H1 (cell line): ENCODE results near the gene BRD3OS. TPM values are rescaled to one million over a fixed set of nuclear protein-coding genes. Genes with fewer than 3 reads are reported as not detected.

Experiments
- CTCF ChIA-PET: fragments of 300-600 bp; sonication (Branson Sonifier 250); formaldehyde crosslinking; loops from one replicate; lab custom pipeline; 2021; ENCODE audit not compliant: partially characterized antibody; lab: Charles Lee
- POLR2A ChIA-PET: fragments of 300-600 bp; sonication (Branson Sonifier 250); formaldehyde crosslinking; loops from one replicate; lab custom pipeline; 2021; ENCODE audit warnings: inconsistent platforms; ENCODE audit not compliant: partially characterized antibody; lab: Charles Lee
- DNase-seq, 2 experiments: peaks; one replicate each; pipeline versions ENCODE4 v3.0.0 to v3.0.0-alpha.2; 2010 to 2022; ENCODE audit warnings: low spot score in 2 of 2, low read depth in 1 of 2, mixed read lengths in 1 of 2
- FAIRE-seq: peaks from 2 replicates; lab custom pipeline; 2011; peaks lifted over from hg19 to GRCh38; lab: Jason Lieb, UNC
- H2AFZ ChIP-seq: 2 replicates; pipeline ENCODE4 v1.8.1; 2012; ENCODE audit warnings: low read length, inconsistent platforms
- H2AK5ac ChIP-seq: 2 replicates; pipeline ENCODE4 v1.6.1; 2013; ENCODE audit warnings: low read depth, low read length
- H2BK120ac ChIP-seq: replicated peaks from 2 replicates; pipeline ENCODE3; 2013; ENCODE audit warnings: low read depth, low read length, inconsistent platforms
- H2BK12ac ChIP-seq: 2 replicates; pipeline ENCODE4 v1.6.1; 2013; ENCODE audit warnings: low read depth, low read length
- H2BK15ac ChIP-seq: 2 replicates; pipeline ENCODE4 v1.6.1; 2013; ENCODE audit warnings: low read length
- H2BK20ac ChIP-seq: 2 replicates; pipeline ENCODE4 v1.6.1; 2013; ENCODE audit warnings: low read length
- H2BK5ac ChIP-seq: 2 replicates; pipeline ENCODE4 v1.6.1; 2013; ENCODE audit warnings: low read depth, low read length
- H3K14ac ChIP-seq: 2 replicates; pipeline ENCODE4 v1.6.1; 2013; ENCODE audit warnings: inconsistent platforms; ENCODE audit not compliant: insufficient read length
- H3K18ac ChIP-seq: 2 replicates; pipeline ENCODE4 v1.6.1; 2013; ENCODE audit warnings: low read length; ENCODE audit errors: extremely low read depth
- H3K23ac ChIP-seq: 2 replicates; pipeline ENCODE4 v1.6.1; 2013; ENCODE audit warnings: inconsistent platforms; ENCODE audit not compliant: insufficient read length
- H3K23me2 ChIP-seq: 2 replicates; pipeline ENCODE4 v1.6.1; 2013; ENCODE audit warnings: low read depth, low read length
- H3K27ac ChIP-seq: 2 replicates; pipeline ENCODE4 v1.6.1; 2011; ENCODE audit warnings: low read depth, low read length, inconsistent platforms
- H3K27me3 ChIP-seq, 4 experiments: replicated peaks in 1 of 4; 1 replicate in 1 of 4; 2 replicates in 3 of 4; pipeline versions ENCODE4 v1.6.1 to v1.8.1; 2011 to 2013; ENCODE audit warnings: low read length in 3 of 4, mild to moderate bottlenecking in 3 of 4, inconsistent platforms in 2 of 4, mixed read lengths in 2 of 4, moderate library complexity in 1 of 4; ENCODE audit not compliant: control insufficient read depth in 3 of 4, insufficient read depth in 3 of 4; ENCODE audit errors: extremely low read depth in 1 of 4
- H3K36me3 ChIP-seq, 4 experiments: 2 replicates each; pipeline versions ENCODE4 v1.6.1 to v1.8.1; 2011 to 2013; ENCODE audit warnings: mild to moderate bottlenecking in 4 of 4, low read length in 3 of 4, moderate library complexity in 2 of 4, control low read depth in 1 of 4, inconsistent platforms in 1 of 4; ENCODE audit not compliant: insufficient read depth in 4 of 4, control insufficient read depth in 2 of 4
- H3K4ac ChIP-seq: replicated peaks from 2 replicates; pipeline ENCODE3; 2013; ENCODE audit warnings: low read length, low read depth, mixed read lengths, inconsistent platforms; ENCODE audit not compliant: insufficient read length
- H3K4me1 ChIP-seq, 4 experiments: replicated peaks in 1 of 4; 1 replicate in 1 of 4; 2 replicates in 3 of 4; pipeline versions ENCODE4 v1.6.1 to v1.8.1; 2011 to 2013; ENCODE audit warnings: low read length in 3 of 4, inconsistent platforms in 2 of 4, mixed read lengths in 1 of 4; ENCODE audit not compliant: insufficient read depth in 4 of 4, control insufficient read depth in 3 of 4
- H3K4me2 ChIP-seq, 2 experiments: 2 replicates each; pipeline versions ENCODE4 v1.6.1 to v1.8.1; 2011 to 2013; ENCODE audit warnings: low read depth in 2 of 2, low read length in 2 of 2, control low read depth in 1 of 2, inconsistent platforms in 1 of 2, mild to moderate bottlenecking in 1 of 2; ENCODE audit not compliant: insufficient read depth in 1 of 2
- H3K4me3 ChIP-seq, 4 experiments: fragments of 200-600, 300-600 bp in 1 of 4; sonication (generic), shearing (Covaris generic), sonication (Bioruptor Twin) in 1 of 4; 2 replicates each; pipeline versions ENCODE4 v1.5.1 to v1.8.1; 2011 to 2016; ENCODE audit warnings: low read length in 4 of 4, low read depth in 3 of 4, control low read depth in 2 of 4, inconsistent platforms in 2 of 4, mild to moderate bottlenecking in 2 of 4, mixed read lengths in 1 of 4, moderate library complexity in 1 of 4; ENCODE audit not compliant: insufficient read depth in 2 of 4; ENCODE audit errors: extremely low read depth in 1 of 4
- H3K56ac ChIP-seq: replicated peaks from 2 replicates; pipeline ENCODE3; 2013; ENCODE audit warnings: low read depth, mild to moderate bottlenecking, mixed read lengths, low read length, inconsistent platforms; ENCODE audit not compliant: insufficient read length
- H3K79me1 ChIP-seq: 2 replicates; pipeline ENCODE4 v1.6.1; 2013; ENCODE audit warnings: low read depth, low read length, control low read depth
- H3K79me2 ChIP-seq, 2 experiments: 2 replicates each; pipeline versions ENCODE4 v1.6.1 to v1.8.1; 2012 to 2013; ENCODE audit warnings: low read length in 2 of 2, mild to moderate bottlenecking in 2 of 2, inconsistent platforms in 1 of 2; ENCODE audit not compliant: insufficient read depth in 2 of 2, control insufficient read depth in 1 of 2
- H3K9ac ChIP-seq, 4 experiments: replicated peaks in 1 of 4; 1 replicate in 1 of 4; 2 replicates in 3 of 4; pipeline versions ENCODE4 v1.6.1 to v1.8.1; 2011 to 2013; ENCODE audit warnings: low read depth in 3 of 4, low read length in 3 of 4, control low read depth in 2 of 4, mild to moderate bottlenecking in 2 of 4, moderate library complexity in 2 of 4, inconsistent platforms in 1 of 4; ENCODE audit errors: extremely low read depth in 1 of 4
- H3K9me3 ChIP-seq, 2 experiments: 2 replicates each; pipeline versions ENCODE4 v1.6.1 to v1.8.1; 2012 to 2013; ENCODE audit warnings: mild to moderate bottlenecking in 2 of 2, moderate library complexity in 2 of 2, control low read depth in 1 of 2, inconsistent platforms in 1 of 2, low read depth in 1 of 2, low read length in 1 of 2, mixed read lengths in 1 of 2; ENCODE audit not compliant: insufficient read depth in 2 of 2
- H4K20me1 ChIP-seq, 2 experiments: replicated peaks in 1 of 2; 2 replicates each; pipeline versions ENCODE3 to v1.8.1; 2011 to 2013; ENCODE audit warnings: inconsistent platforms in 2 of 2, low read length in 2 of 2, mild to moderate bottlenecking in 1 of 2; ENCODE audit not compliant: insufficient read depth in 2 of 2, control insufficient read depth in 1 of 2
- H4K5ac ChIP-seq: 2 replicates; pipeline ENCODE4 v1.6.1; 2013; ENCODE audit warnings: low read length, low read depth, mixed read lengths, inconsistent platforms; ENCODE audit not compliant: insufficient read length
- H4K8ac ChIP-seq: 2 replicates; pipeline ENCODE4 v1.8.0; 2013; ENCODE audit warnings: mild to moderate bottlenecking, moderate library complexity, low read length, inconsistent platforms; ENCODE audit not compliant: insufficient read depth; ENCODE audit errors: extremely low read depth
- H4K91ac ChIP-seq: replicated peaks from 2 replicates; pipeline ENCODE3; 2013; ENCODE audit warnings: low read length, mixed read lengths, inconsistent platforms; ENCODE audit not compliant: insufficient read length
- KDM4A ChIP-seq: IDR thresholded peaks from one replicate; pipeline ENCODE4 v1.7.1; 2012; ENCODE audit warnings: low read depth, mild to moderate bottlenecking, moderate library complexity, low read length, inconsistent platforms; ENCODE audit not compliant: severe bottlenecking
- PHF8 ChIP-seq: fragments of 200-600 bp; sonication (generic); conservative IDR thresholded peaks from 2 replicates; pipeline ENCODE4 v1.7.1; 2012; ENCODE audit warnings: low read depth, mild to moderate bottlenecking, inconsistent platforms, low read length, moderate library complexity
- POU5F1 ChIP-seq: IDR thresholded peaks from 2 replicates; pipeline ENCODE4 v1.6.1; 2011; ENCODE audit warnings: low read depth, mild to moderate bottlenecking, low read length, moderate library complexity
- RXRA ChIP-seq: IDR thresholded peaks from 2 replicates; pipeline ENCODE4 v1.6.1; 2011; ENCODE audit warnings: low read depth, mild to moderate bottlenecking, low read length, moderate library complexity; ENCODE audit not compliant: insufficient read depth
- SRF ChIP-seq: IDR thresholded peaks from 2 replicates; pipeline ENCODE4 v1.6.1; 2011; ENCODE audit warnings: mild to moderate bottlenecking, low read depth, low read length, moderate library complexity
- WGBS, 2 experiments: shearing (Covaris generic) in 1 of 2; methylation state at CpG; one replicate each; pipeline versions ENCODE4 v1.1.6 to v1.1.7; 2013 to 2015; ENCODE audit warnings: low lambda C conversion rate in 2 of 2, mixed read lengths in 2 of 2, inconsistent platforms in 1 of 2, low coverage in 1 of 2, missing lambda C conversion rate in 1 of 2; ENCODE audit not compliant: insufficient replicate concordance in 2 of 2, insufficient coverage in 1 of 2, insufficient read length in 1 of 2; ENCODE audit errors: extremely low coverage in 1 of 2, missing lambda C conversion rate in 1 of 2; 5-methylcytosine and 5-hydroxymethylcytosine counted together
- polyA plus RNA-seq, 7 experiments: library from polyadenylated mRNA; depleted of rRNA in 3 of 7; stranded (reverse) in 5 of 7; unstranded in 2 of 7; fragments of >200 nt in 5 of 7; fragments of 200-250 nt in 2 of 7; gene quantifications; 1 replicate in 5 of 7; 2 replicates in 1 of 7; 4 replicates in 1 of 7; pipeline versions ENCODE4 v1.2.1 to v1.2.3, GENCODE V29; 2011 to 2013; ENCODE audit warnings: missing spikeins in 2 of 7, mixed read lengths in 2 of 7
- total RNA-seq: library from RNA; stranded (reverse); fragmentation: NEBNext Ultra II Directional; extraction: Animal tissue kit (Norgen Biotek cat#: 25700); gene quantifications from 2 replicates; pipeline ENCODE4 v1.2.1, GENCODE V29; 2021

The BRD3OS gene
- total and polyA plus RNA-seq, 2 of the 8 experiments (the other 6 are each of a cell fraction or from before 2014, with no cell fraction given), result 12.7 to 20.2 TPM

DNA sequence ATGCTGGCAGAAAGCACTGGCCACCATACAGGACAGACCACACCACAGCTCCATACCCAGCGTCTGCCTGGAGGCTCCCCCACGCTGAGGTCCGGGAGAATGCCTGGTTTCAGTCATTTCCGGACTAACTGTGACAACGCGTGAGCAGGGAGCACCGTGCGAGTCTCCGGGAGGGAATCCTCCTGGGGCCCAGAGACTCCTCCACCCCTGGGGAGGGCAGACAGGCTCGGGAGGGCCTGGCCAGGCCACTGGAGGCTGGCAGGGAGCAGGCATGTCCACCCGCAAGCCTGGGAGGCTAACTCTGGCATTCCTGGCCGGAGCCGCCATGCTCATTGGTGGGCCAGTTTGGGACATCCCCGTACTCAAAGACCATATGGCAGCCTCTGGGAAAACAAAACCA is 6.5 kb downstream of the BRD3OS start:
- no peak overlapping the region for H3K23ac ChIP-seq
- no peaks in the 10 kb centered on the region for H3K79me2 ChIP-seq
- H3K27me3 ChIP-seq, result no peaks in the 10 kb centered on the region
- no peak overlapping the region for H3K56ac ChIP-seq
- WGBS, 2 experiments, result 92% methylated on average over 14 of the region's 14 CpGs; no CpG with 5 or more reads in 1 of the 2 experiments
- H4K8ac ChIP-seq, result no peak overlapping the region
- no peak overlapping the region for H2BK120ac ChIP-seq
- H3K14ac ChIP-seq, result no peak overlapping the region
- H3K27ac ChIP-seq, result no peak overlapping the region
- no peaks in the 10 kb centered on the region for H3K9me3 ChIP-seq
- H3K36me3 ChIP-seq, result peaks cover 29 to 62% (median 46%) of the 10 kb centered on the region in 4 experiments
- no peaks in the 10 kb centered on the region for H3K4me1 ChIP-seq
- no peak overlapping the region for H2BK5ac ChIP-seq
- no peak overlapping the region for H3K9ac ChIP-seq
- no peak overlapping the region for H3K18ac ChIP-seq
- H3K4me3 ChIP-seq, result no peak overlapping the region
- no peak overlapping the region for H4K5ac ChIP-seq
- ChIA-PET CTCF (interaction anchor here (0.6 kb wide), 1 partner anchor 289 kb away, joined by 3 read pairs; no protein-coding TSS in a partner anchor), POLR2A (no interaction called here)
- DNase-seq (no peak), FAIRE-seq (no peak)
- no peak overlapping the region for H2BK12ac ChIP-seq
- H2AK5ac ChIP-seq, result no peak overlapping the region
- H3K4me2 ChIP-seq, result no peak overlapping the region
- no peak overlapping the region for H2BK15ac ChIP-seq
- no peak overlapping the region for H2BK20ac ChIP-seq
- no peaks in the 10 kb centered on the region for H3K79me1 ChIP-seq
- H2AFZ ChIP-seq, result no peak overlapping the region
- peaks cover 3 to 16% of the 10 kb centered on the region in 2 experiments for H4K20me1 ChIP-seq
- TF ChIP-seq RXRA, result no peak
- TF ChIP-seq KDM4A, result no peak
- no peak for TF ChIP-seq SRF
- TF ChIP-seq PHF8, result no peak
- no peak for TF ChIP-seq POU5F1
- no peak overlapping the region for H4K91ac ChIP-seq
- no peak overlapping the region for H3K4ac ChIP-seq
- no peaks in the 10 kb centered on the region for H3K23me2 ChIP-seq
